ENCODE data around the gene HECW1.

Gene HECW1

DNA sequence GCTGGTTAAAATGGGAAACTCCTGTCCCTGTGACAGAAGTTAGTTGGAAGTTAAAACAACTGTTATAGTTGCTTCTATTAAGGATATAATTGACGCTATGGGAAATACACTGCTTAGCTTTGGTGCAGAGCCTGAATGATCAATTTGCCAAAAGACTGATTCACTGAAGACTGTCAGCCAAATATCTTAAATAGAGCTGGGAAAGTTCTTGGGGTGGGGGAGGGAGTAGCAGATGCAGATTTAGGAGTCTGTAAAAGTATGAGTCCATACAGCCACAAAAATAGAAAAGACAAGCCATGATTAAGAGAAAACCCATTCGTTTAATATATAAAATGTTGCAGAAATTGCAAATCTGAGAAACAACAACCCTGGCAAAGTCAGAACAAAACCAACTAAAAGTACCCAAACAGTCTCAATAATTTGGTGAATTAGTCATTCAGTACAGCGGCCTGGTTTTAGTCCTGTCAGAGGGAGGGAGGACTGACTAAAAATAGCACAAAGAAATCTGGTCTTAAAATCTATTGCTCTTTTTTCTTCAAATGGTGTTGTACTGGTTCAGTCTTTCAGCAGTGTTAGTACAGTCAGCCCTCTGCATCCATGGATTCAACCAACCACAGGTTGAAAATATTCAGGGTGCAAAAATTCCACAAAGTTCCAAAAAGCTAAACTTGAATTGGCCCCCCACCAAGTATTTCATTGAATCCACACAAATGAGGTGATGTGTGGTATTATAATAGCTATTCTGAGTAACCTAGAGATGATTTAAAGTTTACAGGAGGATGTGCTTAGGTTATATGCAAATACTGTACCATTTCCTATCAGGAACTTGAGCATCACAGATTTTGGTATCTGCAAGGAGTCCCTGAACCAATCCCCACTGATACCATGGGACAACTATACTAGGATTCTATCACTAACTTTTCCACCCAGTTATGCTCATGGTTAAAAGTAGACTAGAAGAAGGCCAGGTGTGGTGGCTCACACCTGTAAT is 500.4 kb downstream of the HECW1 start:
- DNase-seq (ENCODE audit: low read depth): peak; percentile 46

All from GM04504 (cell line).